ENCODE measurements around the gene PFKFB3. TPM values are rescaled to one million over a fixed set of nuclear protein-coding genes. Genes with fewer than 3 reads are reported as not detected.

Gene PFKFB3
- 100 to 1,000 TPM in 5 of 7 donors, 10 to 100 TPM in 2; 74.2 to 227 (median 145) TPM for total RNA-seq
- polyA plus RNA-seq, result 10 to 100 TPM in 1 of 3 donors, 1 to 10 TPM in 2; 6.3 to 20.9 (median 8.8) TPM
- long read RNA-seq, donor 1, result 0 reads
- long read RNA-seq, donor 2, full-length matches to known transcripts, result 5 of 5 reads
- long read RNA-seq, donor 2, partial matches to known transcripts, result 0 of 5 reads
- long read RNA-seq, donor 2, other reads (novel, unspliced or antisense), result 0 of 5 reads

- TF ChIP-seq CTCF (IDR thresholded peaks at IDR 0.05 in 8 of 11, conservative IDR thresholded peaks at IDR 0.05 in 3 of 11) (peak; percentile 97 to 100 (median 99)), POLR2A (IDR thresholded peaks at IDR 0.05) (peak; percentile 84 to 95 (median 93)), POLR2AphosphoS5 (IDR thresholded peaks at IDR 0.05) (peak; percentile 99 to 100 (median 100))
- peak; percentile 98 for DNase-seq
- intact Hi-C loops (cut with DNase I; ENCODE audit: low total_unique reads), result loop anchor here (2.0 to 10.0 kb wide), 2 partner anchors 98 to 200 kb away; no protein-coding TSS in a partner anchor
- Histone ChIP-seq H3K36me3 (no peaks in the 10 kb centered on the region), H3K9me3 (no peaks in the 10 kb centered on the region), H3K27ac (peak within 1 kb of the TSS; percentile 68 to 99 (median 95)), H3K27me3 (replicated peaks in 1 of 7) (no peaks in the 10 kb centered on the region), H3K4me1 (peaks cover 20 to 79% (median 46%) of the 10 kb centered on the region in 6 donors), H3K4me3 (peak within 1 kb of the TSS; percentile 53 to 97 (median 77))
- 0% methylated on average over 8 to 75 of the region's 75 CpGs for WGBS, 5 donors
These were observed at the start of gene PFKFB3 for GRCh38 chr10:6202684-6203330. Gene PFKFB3 (plus strand): TSS chr10:6202932. CDS start chr10:6203261, 329 bp downstream.

- DNase-seq, result peak; percentile 92
- Histone ChIP-seq H3K4me3 (no peak overlapping the region), H3K4me1 (peaks cover 14 to 59% (median 38%) of the 10 kb centered on the region in 6 donors), H3K9me3 (no peaks in the 10 kb centered on the region), H3K36me3 (peaks cover 0 to 3% (median 0%) of the 10 kb centered on the region in 6 donors), H3K27ac (peak overlapping the region in 2 of 8 donors; percentile 45 to 97), H3K27me3 (replicated peaks in 1 of 7) (no peaks in the 10 kb centered on the region)
- TF ChIP-seq POLR2AphosphoS5 (IDR thresholded peaks at IDR 0.05), result peak in 2 of 3 donors; percentile 9 to 44
- no peak for TF ChIP-seq CTCF (IDR thresholded peaks at IDR 0.05 in 8 of 11, conservative IDR thresholded peaks at IDR 0.05 in 3 of 11)
- 61 to 88% (median 79%) methylated on average over 7 of the region's 7 CpGs for WGBS, 5 donors
- intact Hi-C loops (cut with DNase I; ENCODE audit: low total_unique reads), result loop anchor here (5.0 kb wide), 1 partner anchor 47 kb away; no protein-coding TSS in a partner anchor
These were observed 48.9 kb upstream of the PFKFB3 start for GRCh38 chr10:6153845-6154244.

- Histone ChIP-seq H3K27me3 (replicated peaks in 1 of 7) (no peaks in the 10 kb centered on the region), H3K4me3 (no peak overlapping the region), H3K36me3 (peaks cover 0 to 3% (median 0%) of the 10 kb centered on the region in 6 donors), H3K27ac (no peak overlapping the region), H3K4me1 (peaks cover 14 to 53% (median 35%) of the 10 kb centered on the region in 6 donors), H3K9me3 (no peaks in the 10 kb centered on the region)
- DNase-seq, result no peak
- WGBS, 5 donors, result 89 to 98% (median 94%) methylated on average over 13 to 14 of the region's 14 CpGs
- peak in 1 of 3 donors; percentile 12 for TF ChIP-seq POLR2AphosphoS5 (IDR thresholded peaks at IDR 0.05)
- no peak for TF ChIP-seq CTCF (IDR thresholded peaks at IDR 0.05 in 8 of 11, conservative IDR thresholded peaks at IDR 0.05 in 3 of 11)
- intact Hi-C loops (cut with DNase I; ENCODE audit: low total_unique reads), result loop anchor here (5.0 kb wide), 1 partner anchor 47 kb away; no protein-coding TSS in a partner anchor
These were observed 48.2 kb upstream of the PFKFB3 start for GRCh38 chr10:6154566-6154965.

GRCh38 chr10:6158276-6158675 is 44.5 kb upstream of the PFKFB3 start:
- intact Hi-C loops (cut with DNase I; ENCODE audit: low total_unique reads), result no loop called here
- Histone ChIP-seq H3K27me3 (replicated peaks in 1 of 7) (no peaks in the 10 kb centered on the region), H3K27ac (no peak overlapping the region), H3K4me1 (peaks cover 4 to 32% (median 13%) of the 10 kb centered on the region in 6 donors), H3K36me3 (peaks cover 0 to under 1% (median 0%) of the 10 kb centered on the region in 6 donors), H3K9me3 (no peaks in the 10 kb centered on the region), H3K4me3 (no peak overlapping the region)
- TF ChIP-seq POLR2A (IDR thresholded peaks at IDR 0.05), result no peak
- no peak for TF ChIP-seq CTCF (IDR thresholded peaks at IDR 0.05 in 8 of 11, conservative IDR thresholded peaks at IDR 0.05 in 3 of 11)
- TF ChIP-seq POLR2AphosphoS5 (IDR thresholded peaks at IDR 0.05), result no peak
- 67 to 85% (median 79%) methylated on average over 7 of the region's 7 CpGs for WGBS, 5 donors
- DNase-seq, result no peak

All from spleen (tissue), 13 donors.